Fibroblast of lung (primary cell): ENCODE results near the gene TPCN2. TPM values are rescaled to one million over a fixed set of nuclear protein-coding genes. Genes with fewer than 3 reads are reported as not detected.

ENCODE experiments used
- DNase-seq, 2 donors: peaks; one replicate each; pipeline versions ENCODE4 v3.0.0 to v3.0.0-alpha.2; 2010; ENCODE audit warnings: low read depth in 2 of 2
- H2AFZ ChIP-seq: 2 replicates; pipeline ENCODE4 v1.5.1; 2012; ENCODE audit warnings: low read length, control low read depth, inconsistent platforms
- H3K27ac ChIP-seq: 2 replicates; pipeline ENCODE4 v1.5.1; 2011; ENCODE audit warnings: low read length, control low read depth; ENCODE audit not compliant: insufficient read depth
- H3K27me3 ChIP-seq: 2 replicates; pipeline ENCODE4 v1.5.1; 2011; ENCODE audit warnings: mild to moderate bottlenecking, low read length; ENCODE audit not compliant: control insufficient read depth, insufficient read depth
- H3K36me3 ChIP-seq: 2 replicates; pipeline ENCODE4 v1.5.1; 2011; ENCODE audit warnings: low read length; ENCODE audit not compliant: control insufficient read depth, insufficient read depth
- H3K4me1 ChIP-seq: 2 replicates; pipeline ENCODE4 v1.5.1; 2011; ENCODE audit warnings: low read length; ENCODE audit not compliant: control insufficient read depth, insufficient read depth; ENCODE audit errors: extremely low read depth
- H3K4me2 ChIP-seq: 2 replicates; pipeline ENCODE4 v1.5.1; 2011; ENCODE audit warnings: low read length, control low read depth; ENCODE audit not compliant: insufficient read depth; ENCODE audit errors: extremely low read depth
- H3K4me3 ChIP-seq, 4 experiments: fragments of 200-600 bp in 1 of 4; sonication (generic) in 1 of 4; replicated peaks in 1 of 4; 2 replicates each; pipeline ENCODE4 v1.5.1; 2011 to 2016; ENCODE audit warnings: low read length in 4 of 4, low read depth in 3 of 4, mild to moderate bottlenecking in 3 of 4, control low read depth in 2 of 4, inconsistent platforms in 1 of 4, mixed read lengths in 1 of 4; ENCODE audit not compliant: insufficient read depth in 1 of 4; ENCODE audit errors: control extremely low read depth in 1 of 4
- H3K79me2 ChIP-seq: 2 replicates; pipeline ENCODE4 v1.5.1; 2012; ENCODE audit warnings: mild to moderate bottlenecking, low read length, inconsistent platforms; ENCODE audit not compliant: control insufficient read depth, insufficient read depth
- H3K9ac ChIP-seq: 2 replicates; pipeline ENCODE4 v1.5.1; 2011; ENCODE audit warnings: mild to moderate bottlenecking, low read length, control low read depth; ENCODE audit not compliant: insufficient read depth
- H3K9me3 ChIP-seq: 2 replicates; pipeline ENCODE4 v1.5.1; 2012; ENCODE audit warnings: low read depth, low read length; ENCODE audit not compliant: control insufficient read depth, insufficient read depth
- H4K20me1 ChIP-seq: 2 replicates; pipeline ENCODE4 v1.5.1; 2011; ENCODE audit warnings: low read length; ENCODE audit not compliant: control insufficient read depth, insufficient read depth; ENCODE audit errors: extremely low read depth
- CTCF ChIP-seq, 2 donors: IDR thresholded peaks in 1 of 2; conservative IDR thresholded peaks in 1 of 2; 1 replicate in 1 of 2; 2 replicates in 1 of 2; pipeline ENCODE4 v1.5.1; 2011 to 2012; ENCODE audit warnings: low read length in 2 of 2, control low read depth in 1 of 2, inconsistent platforms in 1 of 2, low read depth in 1 of 2, mild to moderate bottlenecking in 1 of 2
- EZH2 ChIP-seq: IDR thresholded peaks from 2 replicates; pipeline ENCODE4 v1.5.1; 2012; ENCODE audit warnings: low read length, control low read depth, mild to moderate bottlenecking; ENCODE audit errors: missing control alignments
- polyA plus RNA-seq, 2 donors: library from polyadenylated mRNA; depleted of rRNA in 1 of 2; stranded (reverse) in 1 of 2; unstranded in 1 of 2; fragments of >200 nt; gene quantifications; 2 replicates each; pipeline ENCODE4 v1.2.1, GENCODE V29; 2011 to 2012; ENCODE audit warnings: missing spikeins in 1 of 2
- total RNA-seq: library from RNA; depleted of rRNA; stranded (reverse); fragments of >200 nt; gene quantifications from 2 replicates; pipeline ENCODE4 v1.2.1, GENCODE V29; 2014

Gene TPCN2
- total and polyA plus RNA-seq, 2 donors (not counting 1 experiment from before 2014, with no cell fraction given) = 9.7 to 11.7 TPM

DNA sequence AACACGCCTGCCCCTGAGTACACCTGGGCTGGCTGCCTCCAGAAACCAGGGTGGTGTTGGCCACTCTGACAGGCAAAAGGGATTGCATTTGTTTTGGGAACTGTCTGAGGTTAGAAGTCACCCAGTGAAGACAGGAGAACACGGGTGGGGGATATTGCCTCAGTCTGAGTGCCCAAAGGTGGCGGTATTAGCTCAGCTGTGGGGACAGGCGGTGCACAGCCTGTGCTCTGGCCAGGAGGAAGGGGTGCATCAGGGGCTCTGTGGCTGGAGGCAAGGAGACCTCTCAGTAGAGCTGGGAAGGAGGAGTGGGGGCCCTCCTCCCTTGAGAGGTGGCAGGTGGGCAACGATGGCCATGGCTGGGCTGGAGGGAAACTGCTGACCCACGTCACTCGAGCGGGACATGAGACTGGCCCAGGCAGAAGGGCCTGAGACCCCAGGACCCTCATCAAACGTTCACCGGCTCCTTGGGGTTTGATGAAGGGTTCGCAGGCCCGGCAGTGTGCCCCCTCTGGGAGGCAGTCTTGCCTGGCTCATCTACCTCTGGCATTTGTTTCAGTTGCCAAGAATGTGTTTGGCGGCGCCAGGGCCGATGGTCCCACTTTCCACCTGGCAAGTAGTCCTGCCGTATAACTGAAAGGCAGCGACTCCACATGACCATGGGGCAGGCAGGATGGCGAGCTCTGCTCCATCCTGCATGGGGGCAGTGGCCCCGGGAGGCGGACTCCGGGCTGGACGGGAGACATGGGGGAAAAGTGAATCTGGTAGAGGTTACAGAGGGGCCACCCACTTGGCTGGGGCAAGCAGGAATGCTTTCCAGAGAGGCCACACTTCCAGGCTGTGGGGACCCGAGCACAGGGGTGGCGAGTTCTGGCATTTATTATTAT is 54.2 kb downstream of the TPCN2 start:
- TF ChIP-seq CTCF (conservative IDR thresholded peaks at IDR 0.05 in 1 of 2, IDR thresholded peaks at IDR 0.05 in 1 of 2; ENCODE audit: low read depth in 1 of 2, low read length in 2 of 2) (peak; percentile 1 to 21), EZH2 (no peak)
- Histone ChIP-seq H3K27ac (no peak overlapping the region), H3K4me1 (peaks cover 3% of the 10 kb centered on the region), H3K9me3 (no peaks in the 10 kb centered on the region), H3K79me2 (no peaks in the 10 kb centered on the region), H3K4me3 (no peak overlapping the region), H3K36me3 (no peaks in the 10 kb centered on the region), H3K27me3 (no peaks in the 10 kb centered on the region), H2AFZ (no peak overlapping the region), H4K20me1 (no peaks in the 10 kb centered on the region), H3K4me2 (no peak overlapping the region), H3K9ac (no peak overlapping the region)
- no peak for DNase-seq

DNA sequence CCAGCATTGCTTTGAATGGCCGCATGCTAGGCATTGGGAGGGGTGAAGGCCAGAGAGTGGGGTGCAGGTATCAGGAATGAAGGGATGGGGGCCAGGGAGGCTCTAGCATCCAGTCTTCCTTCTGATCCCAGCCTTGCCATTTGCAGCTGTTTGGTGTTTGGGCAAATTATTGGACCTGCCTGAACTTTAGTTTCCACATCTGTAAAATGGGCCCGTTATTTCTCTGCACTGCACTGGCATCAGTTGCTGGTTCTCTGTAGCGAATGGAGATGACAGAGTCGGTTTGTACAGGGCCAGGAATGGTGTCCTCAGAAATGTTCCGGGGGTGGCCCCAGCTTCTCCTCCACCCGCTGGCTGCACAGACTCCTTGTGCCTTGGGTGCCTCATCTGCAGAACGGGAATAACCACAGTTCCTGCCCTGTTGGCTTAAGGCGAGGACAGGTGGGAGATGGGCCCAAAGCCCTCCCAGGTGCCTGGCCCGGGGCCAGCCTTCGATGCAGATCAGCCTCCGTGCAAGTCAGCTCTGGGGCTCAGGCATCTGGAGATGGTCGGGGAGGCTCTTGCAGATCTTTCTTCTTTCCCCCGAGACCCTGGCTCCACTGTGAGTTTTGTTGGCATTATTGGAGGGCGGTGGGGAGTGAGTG is 55.6 kb downstream of the TPCN2 start:
- Histone ChIP-seq H2AFZ (no peak overlapping the region), H3K9me3 (no peaks in the 10 kb centered on the region), H3K4me2 (no peak overlapping the region), H4K20me1 (no peaks in the 10 kb centered on the region), H3K27ac (no peak overlapping the region), H3K4me3 (no peak overlapping the region), H3K36me3 (no peaks in the 10 kb centered on the region), H3K9ac (no peak overlapping the region), H3K4me1 (peaks cover 3% of the 10 kb centered on the region), H3K79me2 (no peaks in the 10 kb centered on the region), H3K27me3 (no peaks in the 10 kb centered on the region)
- TF ChIP-seq CTCF (conservative IDR thresholded peaks at IDR 0.05 in 1 of 2, IDR thresholded peaks at IDR 0.05 in 1 of 2; ENCODE audit: low read depth in 1 of 2, low read length in 2 of 2) (no peak), EZH2 (no peak)
- no peak for DNase-seq

DNA sequence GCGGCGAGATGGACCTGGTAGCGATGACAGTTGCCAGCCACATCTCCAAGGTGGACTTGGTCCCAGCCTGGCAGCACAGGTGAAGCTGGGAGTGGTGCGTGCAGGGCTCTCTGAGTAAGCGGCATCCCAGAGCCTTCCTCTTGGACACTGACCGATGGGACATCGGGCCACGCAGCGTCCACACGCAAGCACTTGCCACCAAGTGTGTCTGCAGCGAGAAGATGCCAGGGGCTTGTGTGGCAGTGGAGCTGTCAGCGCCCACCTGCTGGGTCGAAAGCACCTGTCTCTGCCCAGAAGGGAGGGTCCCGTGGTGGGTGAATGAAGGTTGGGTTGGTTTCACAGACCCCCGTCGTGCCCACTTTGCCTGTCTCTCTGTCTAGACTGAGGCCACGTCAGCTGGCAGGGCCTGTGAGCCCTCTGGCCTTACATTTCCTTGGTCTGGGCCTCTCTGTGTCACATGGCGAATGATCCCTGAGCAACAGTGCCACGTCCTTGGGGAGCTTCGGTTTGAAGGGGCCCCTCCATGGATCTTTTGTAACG is 56.2 kb downstream of the TPCN2 start:
- H2AFZ ChIP-seq = no peak overlapping the region
- H4K20me1 ChIP-seq = no peaks in the 10 kb centered on the region
- no peak overlapping the region for H3K9ac ChIP-seq
- no peak for TF ChIP-seq CTCF (conservative IDR thresholded peaks at IDR 0.05 in 1 of 2, IDR thresholded peaks at IDR 0.05 in 1 of 2; ENCODE audit: low read depth in 1 of 2, low read length in 2 of 2)
- no peak for TF ChIP-seq EZH2
- peaks cover 3% of the 10 kb centered on the region for H3K4me1 ChIP-seq
- no peak overlapping the region for H3K27ac ChIP-seq
- no peaks in the 10 kb centered on the region for H3K36me3 ChIP-seq
- no peak for DNase-seq
- H3K9me3 ChIP-seq = no peaks in the 10 kb centered on the region
- H3K27me3 ChIP-seq = no peaks in the 10 kb centered on the region
- no peak overlapping the region for H3K4me3 ChIP-seq
- no peaks in the 10 kb centered on the region for H3K79me2 ChIP-seq
- no peak overlapping the region for H3K4me2 ChIP-seq
